ENCODE measurements around the gene TNPO3. TPM values are rescaled to one million over a fixed set of nuclear protein-coding genes. Genes with fewer than 3 reads are reported as not detected.
A peak's percentile ranks its signal among the peaks of the same experiment; 100 is the strongest.

The TNPO3 gene
- total RNA-seq, 6 experiments from 2014 or later: 15.2 to 30.2 (median 22.2) TPM

GRCh38 chr7:129083525-129083924, 28.6 kb upstream of the TNPO3 start:
- Histone ChIP-seq H3K9me3 (no peaks in the 10 kb centered on the region), H3K27me3 (no peaks in the 10 kb centered on the region), H3K4me1 (no peaks in the 10 kb centered on the region), H3K27ac (no peak overlapping the region), H3K4me3 (no peak overlapping the region), H3K36me3 (no peaks in the 10 kb centered on the region)
- ATAC-seq (no peak), DNase-seq (no peak)
- WGBS (ENCODE audit: insufficient coverage, low coverage, low lambda C conversion rate, missing lambda C conversion rate): 75% methylated on average over 5 of the region's 5 CpGs
- intact Hi-C loops (cut with DNase I): no loop called here
- TF ChIP-seq POLR2A (IDR thresholded peaks at IDR 0.05): no peak
- TF ChIP-seq CTCF (IDR thresholded peaks at IDR 0.05): no peak

- Histone ChIP-seq H3K27ac (no peak overlapping the region), H3K9me3 (no peaks in the 10 kb centered on the region), H3K4me3 (no peak overlapping the region), H3K36me3 (no peaks in the 10 kb centered on the region), H3K4me1 (no peaks in the 10 kb centered on the region), H3K27me3 (no peaks in the 10 kb centered on the region)
- no peak for TF ChIP-seq POLR2A (IDR thresholded peaks at IDR 0.05)
- no peak for TF ChIP-seq CTCF (IDR thresholded peaks at IDR 0.05)
- peak in 1 of 3 donors; percentile 16 for DNase-seq
- ATAC-seq: no peak
- 81% methylated on average over 2 of the region's 2 CpGs for WGBS (ENCODE audit: insufficient coverage, low coverage, low lambda C conversion rate, missing lambda C conversion rate)
- intact Hi-C loops (cut with DNase I): no loop called here
Observed at GRCh38 chr7:129078455-129078854, 23.5 kb upstream of the TNPO3 start.

GRCh38 chr7:129076886-129077285, 22.0 kb upstream of the TNPO3 start:
- no peak for ATAC-seq
- Histone ChIP-seq H3K36me3 (no peaks in the 10 kb centered on the region), H3K27ac (no peak overlapping the region), H3K27me3 (no peaks in the 10 kb centered on the region), H3K4me1 (no peaks in the 10 kb centered on the region), H3K9me3 (no peaks in the 10 kb centered on the region), H3K4me3 (no peak overlapping the region)
- 56% methylated on average over 2 of the region's 2 CpGs for WGBS (ENCODE audit: insufficient coverage, low coverage, low lambda C conversion rate, missing lambda C conversion rate)
- no peak for DNase-seq
- intact Hi-C loops (cut with DNase I): no loop called here
- no peak for TF ChIP-seq CTCF (IDR thresholded peaks at IDR 0.05)
- TF ChIP-seq POLR2A (IDR thresholded peaks at IDR 0.05): no peak

GRCh38 chr7:129074994-129075393, 20.1 kb upstream of the TNPO3 start:
- no peak for ATAC-seq
- DNase-seq: no peak
- TF ChIP-seq CTCF (IDR thresholded peaks at IDR 0.05) (no peak), POLR2A (IDR thresholded peaks at IDR 0.05) (no peak)
- intact Hi-C loops (cut with DNase I): no loop called here
- no peaks in the 10 kb centered on the region for H3K27me3 ChIP-seq
- H3K36me3 ChIP-seq: no peaks in the 10 kb centered on the region
- no peak overlapping the region for H3K27ac ChIP-seq
- H3K9me3 ChIP-seq: no peaks in the 10 kb centered on the region
- no peak overlapping the region for H3K4me3 ChIP-seq
- WGBS (ENCODE audit: insufficient coverage, low coverage, low lambda C conversion rate, missing lambda C conversion rate): 86% methylated on average over 2 of the region's 2 CpGs
- H3K4me1 ChIP-seq: no peaks in the 10 kb centered on the region

GRCh38 chr7:129074361-129074871, 19.5 kb upstream of the TNPO3 start:
- no peaks in the 10 kb centered on the region for H3K36me3 ChIP-seq
- no peaks in the 10 kb centered on the region for H3K4me1 ChIP-seq
- 100% methylated on average over 1 of the region's 1 CpG for WGBS (ENCODE audit: insufficient coverage, low coverage, low lambda C conversion rate, missing lambda C conversion rate)
- intact Hi-C loops (cut with DNase I): no loop called here
- ATAC-seq (no peak), DNase-seq (no peak)
- no peak overlapping the region for H3K4me3 ChIP-seq
- TF ChIP-seq CTCF (IDR thresholded peaks at IDR 0.05): no peak
- TF ChIP-seq POLR2A (IDR thresholded peaks at IDR 0.05): no peak
- H3K9me3 ChIP-seq: no peaks in the 10 kb centered on the region
- H3K27me3 ChIP-seq: no peaks in the 10 kb centered on the region
- no peak overlapping the region for H3K27ac ChIP-seq

Data from right lobe of liver (tissue), 6 donors.